ACHN (cell line): ENCODE measurements around the gene RASGRP3.
"Not testable (repeated sequence)": the region's sequence is repeated elsewhere in the genome, so short reads cannot be mapped to it uniquely, and the experiment has no call there.

ENCODE experiments used
- DNase-seq: peaks from one replicate; pipeline ENCODE4 v3.0.0-alpha.2; 2015
- in situ Hi-C: cut with HindIII; loops from 2 replicates; pipeline ENCODE4 v1.10.0; 2017; ENCODE audit warnings: low sequenced_read_pairs, low pct_ligation_motif_present, low pct_unique_long_range_greater_than_20kb

RASGRP3 gene

DNA sequence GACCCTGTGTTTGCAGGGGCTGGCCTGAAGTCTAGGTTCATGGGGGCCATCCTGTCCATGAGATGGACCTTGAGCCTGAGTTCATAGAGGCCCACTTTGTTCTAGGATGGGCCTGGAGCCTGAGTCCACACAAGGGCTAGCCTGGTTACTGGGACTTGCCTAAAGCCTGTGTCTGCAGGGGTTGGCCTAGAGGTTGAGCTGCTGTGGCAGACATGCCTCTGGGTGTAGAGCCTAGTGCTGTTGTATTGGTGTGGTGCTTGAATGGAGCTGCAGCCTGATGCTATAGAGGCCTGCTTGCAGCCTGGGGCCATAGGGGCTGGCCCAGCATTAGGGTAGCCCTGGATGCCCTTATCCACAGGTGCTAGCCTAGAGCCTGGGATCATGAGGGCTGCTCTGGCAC is 23.9 kb upstream of the RASGRP3 start:
- in situ Hi-C loops, result no loop called here
- no peak for DNase-seq

DNA sequence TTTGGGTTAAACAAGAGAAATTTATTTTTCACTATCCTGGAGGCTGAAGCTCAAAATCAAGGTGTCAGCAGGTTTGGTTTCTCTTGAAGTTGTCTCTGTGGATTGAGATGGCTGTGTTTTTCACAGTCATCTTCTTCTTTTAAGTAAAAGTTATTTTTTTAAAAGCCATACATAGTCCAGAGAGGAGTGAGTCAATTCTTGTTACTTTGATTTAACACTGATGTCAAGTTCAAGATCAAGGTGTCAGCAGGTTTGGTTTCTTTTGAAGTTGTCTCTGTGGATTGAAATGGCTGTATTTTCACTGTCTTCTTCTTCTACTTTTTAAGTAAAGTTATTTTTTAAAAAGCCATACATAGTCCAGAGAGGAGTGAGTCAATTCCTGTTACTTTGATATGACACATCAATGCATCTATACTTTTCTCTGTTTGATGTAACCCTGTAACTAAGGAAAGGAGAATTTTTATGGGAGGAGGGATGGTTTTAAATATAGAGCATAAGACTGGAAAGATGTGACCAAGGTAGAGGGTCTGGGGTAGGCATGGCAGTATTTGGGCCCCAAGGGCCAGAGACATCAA is 22.5 kb upstream of the RASGRP3 start:
- in situ Hi-C loops, result no loop called here
- no peak for DNase-seq

DNA sequence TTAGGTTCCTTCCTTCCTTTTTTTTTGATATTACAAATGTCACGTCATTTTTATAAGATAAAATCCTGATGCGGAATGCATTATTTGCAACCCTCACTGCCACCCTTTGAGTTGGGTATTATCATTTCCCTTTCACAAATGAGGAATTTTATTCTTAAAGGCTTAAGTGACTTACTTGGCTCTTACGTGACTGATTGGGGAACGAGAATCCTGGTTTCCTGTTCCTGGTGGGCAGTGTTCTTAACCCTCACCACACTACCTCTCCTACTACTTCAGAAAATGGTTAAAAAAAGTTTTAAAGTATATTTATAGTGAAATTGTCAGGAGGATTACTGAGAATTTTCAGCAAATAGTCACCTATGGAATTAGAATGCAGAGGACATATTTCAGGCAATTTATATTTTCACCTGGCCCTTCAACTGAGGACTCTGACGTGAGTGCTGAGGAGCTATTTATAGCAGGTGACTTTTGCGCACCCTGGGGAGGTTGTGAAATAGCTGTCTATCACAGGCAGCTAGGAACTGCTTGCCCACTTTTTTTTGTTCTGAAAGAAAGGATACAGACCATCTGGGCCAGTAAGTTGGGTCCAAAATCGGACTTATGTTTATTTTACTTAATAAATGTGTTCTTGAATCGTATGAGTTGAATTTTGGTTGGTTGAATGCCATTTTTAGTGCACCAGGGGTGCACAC is 18.7 kb upstream of the RASGRP3 start:
- in situ Hi-C loops, result no loop called here
- no peak for DNase-seq

DNA sequence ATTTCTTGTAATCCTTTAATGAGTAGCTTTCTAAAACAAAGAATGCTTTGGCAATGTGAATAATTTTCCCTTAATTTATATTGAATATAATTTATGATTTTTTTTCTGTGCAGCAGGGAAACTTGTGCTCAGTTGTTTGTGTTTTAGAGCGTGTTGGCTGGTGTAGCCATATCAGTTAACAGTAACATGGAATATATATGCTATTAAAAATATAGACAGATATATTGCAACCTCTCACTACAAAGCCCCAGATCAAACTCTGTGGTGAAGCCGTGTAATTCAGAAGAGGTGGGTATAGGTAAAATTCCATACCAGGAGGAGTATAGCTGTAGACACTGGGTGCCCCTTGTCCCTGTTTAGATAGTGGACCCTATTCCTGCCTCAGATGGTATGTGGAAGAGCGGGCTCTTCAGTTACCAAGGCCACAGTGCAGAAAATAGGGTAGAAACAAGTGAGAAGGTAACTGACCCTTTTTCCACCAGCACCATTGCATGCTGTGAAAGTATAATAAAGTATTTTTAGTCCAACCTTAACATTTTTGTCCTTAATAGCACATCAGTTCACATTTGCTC is 18.1 kb upstream of the RASGRP3 start:
- in situ Hi-C loops, result no loop called here
- DNase-seq, result no peak

DNA sequence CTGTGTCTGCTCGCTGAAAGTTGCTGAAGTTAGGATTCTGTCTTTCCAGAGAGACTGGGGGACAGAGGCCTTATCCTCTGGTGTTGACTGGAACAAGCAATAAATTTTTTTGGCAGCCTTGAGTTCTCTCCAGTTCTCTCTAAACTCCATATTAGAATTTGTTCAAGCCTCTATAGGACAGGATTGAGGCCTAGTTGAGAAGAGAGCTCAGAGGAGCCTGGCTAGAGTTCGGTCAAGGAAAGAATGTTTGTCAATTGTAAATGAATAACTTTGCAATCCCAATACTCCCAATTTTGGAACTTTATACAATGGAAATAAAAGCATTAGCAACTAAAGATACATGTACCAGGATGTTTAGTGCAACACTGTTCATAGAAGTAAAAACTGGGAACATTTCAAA is 16.7 kb upstream of the RASGRP3 start:
- in situ Hi-C loops, result no loop called here
- no peak for DNase-seq

DNA sequence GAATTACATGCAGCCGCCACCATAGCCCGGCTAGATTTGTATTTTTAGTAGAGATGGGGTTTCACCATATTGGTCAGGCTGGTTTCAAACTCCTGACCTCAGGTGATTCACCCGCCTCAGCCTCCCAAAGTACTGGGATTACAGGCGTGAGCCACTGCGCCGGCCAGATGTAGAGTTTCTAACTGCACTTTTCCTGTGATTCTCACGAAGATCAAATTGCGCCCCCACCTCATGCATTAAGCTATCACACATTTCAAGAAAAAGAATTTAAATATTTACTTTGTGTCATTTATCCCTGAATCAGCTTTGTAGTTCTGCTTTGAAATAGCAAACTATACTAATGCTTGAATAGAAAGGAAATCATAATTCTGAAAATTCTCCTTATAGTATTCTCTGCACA is 13.9 kb upstream of the RASGRP3 start:
- in situ Hi-C loops, DNase-seq: not testable (repeated sequence)

DNA sequence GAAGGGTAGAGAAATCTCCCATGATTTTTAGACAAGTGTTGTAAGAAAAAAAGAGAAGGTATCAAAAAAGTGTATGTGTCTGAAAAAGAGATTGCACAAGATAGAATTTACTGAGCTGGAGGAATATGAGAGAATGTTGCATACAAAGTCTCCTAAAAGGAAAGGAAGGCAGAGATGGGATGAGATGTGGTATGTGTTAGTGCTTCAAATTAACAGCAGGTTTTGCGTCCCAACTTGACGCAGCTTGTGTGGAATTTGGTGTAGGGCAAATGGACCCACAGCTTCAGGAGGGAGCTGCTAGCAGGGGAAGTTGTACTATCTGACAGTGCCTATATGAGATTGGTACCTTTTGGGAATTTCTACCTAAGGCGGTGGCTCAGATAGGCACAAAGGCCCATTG is 9.0 kb upstream of the RASGRP3 start:
- DNase-seq, result no peak
- in situ Hi-C loops, result no loop called here

DNA sequence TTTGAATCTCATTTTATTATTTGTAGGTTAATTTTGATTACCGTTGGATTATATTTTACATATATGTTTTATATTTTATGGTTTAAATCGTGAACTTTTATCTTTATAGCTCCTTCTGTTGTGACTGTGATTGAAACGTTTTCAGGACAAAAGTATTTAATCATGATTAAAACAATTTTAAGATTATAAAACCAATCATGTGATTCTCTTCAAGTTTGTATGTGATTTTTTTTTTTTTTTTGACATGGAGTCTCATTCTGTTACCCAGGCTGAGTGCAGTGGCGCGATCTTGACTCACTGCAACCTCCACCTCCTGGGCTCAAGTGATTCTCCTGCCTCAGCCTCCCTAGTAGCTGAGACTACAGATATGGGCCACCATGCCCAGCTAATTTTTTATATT is 7.2 kb upstream of the RASGRP3 start:
- DNase-seq, result no peak
- in situ Hi-C loops, result no loop called here

DNA sequence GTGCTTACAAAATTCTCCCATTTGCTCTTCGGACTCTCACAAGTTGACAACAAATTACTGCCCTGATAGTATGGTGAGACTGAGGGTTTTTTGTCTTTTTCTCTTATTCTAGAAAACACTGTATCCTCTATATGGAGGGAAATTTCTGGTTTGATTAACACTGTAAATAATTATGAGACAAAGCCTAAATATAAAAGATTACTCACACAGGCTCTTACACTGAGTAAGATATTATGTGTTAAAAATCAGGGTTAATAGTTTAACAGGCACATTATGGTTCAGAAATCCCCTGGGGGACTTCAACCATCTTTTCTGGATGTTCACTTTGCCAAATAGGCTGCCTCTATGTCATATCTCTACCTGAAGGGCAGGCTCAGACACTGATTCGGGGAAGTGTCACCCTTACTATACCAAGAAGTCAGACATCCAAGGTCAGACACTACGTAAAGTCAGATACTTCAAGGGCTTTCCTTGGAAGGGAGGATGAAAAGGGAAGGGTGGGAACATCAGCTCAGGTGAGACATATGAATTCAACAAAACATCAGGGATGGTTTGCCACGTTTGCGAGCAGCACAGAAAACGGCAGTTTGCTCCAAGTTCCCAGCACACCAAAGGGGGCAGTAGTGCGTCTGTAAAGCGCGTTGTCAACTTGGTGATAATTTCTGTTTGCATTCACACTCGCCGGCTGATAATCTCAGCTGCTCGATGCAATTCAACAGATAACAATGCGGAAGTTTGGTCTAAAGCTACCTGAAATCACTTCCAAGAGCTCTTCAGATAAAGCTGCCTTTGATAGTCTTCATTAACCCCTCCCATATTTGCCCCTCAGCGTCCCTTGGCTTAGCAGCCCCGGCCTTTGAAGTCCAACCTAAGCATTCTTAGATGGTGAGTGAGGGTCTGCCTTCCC is 972 bp upstream of the RASGRP3 start:
- in situ Hi-C loops, result no loop called here
- DNase-seq, result peak; percentile 81

DNA sequence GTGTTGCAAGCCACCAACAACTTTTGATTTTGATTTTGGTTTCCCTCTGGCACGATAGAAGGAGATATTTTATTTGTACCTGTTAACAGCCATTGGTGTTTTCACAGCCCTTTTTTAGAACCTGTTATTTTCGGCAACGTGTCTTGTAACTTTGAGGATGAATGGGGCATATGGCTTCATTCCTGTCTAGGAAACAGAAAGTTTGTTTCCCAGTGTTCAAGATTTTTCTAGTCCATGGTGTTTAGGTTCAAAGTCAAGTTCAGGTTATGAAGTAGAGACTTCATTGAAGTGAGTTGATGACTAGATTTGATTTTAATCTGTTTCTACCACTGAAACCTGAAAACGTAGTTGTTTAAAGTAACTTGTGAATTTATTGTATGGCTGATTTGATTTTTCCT is 343 bp downstream of the RASGRP3 start:
- in situ Hi-C loops, result no loop called here
- peak; percentile 3 for DNase-seq

DNA sequence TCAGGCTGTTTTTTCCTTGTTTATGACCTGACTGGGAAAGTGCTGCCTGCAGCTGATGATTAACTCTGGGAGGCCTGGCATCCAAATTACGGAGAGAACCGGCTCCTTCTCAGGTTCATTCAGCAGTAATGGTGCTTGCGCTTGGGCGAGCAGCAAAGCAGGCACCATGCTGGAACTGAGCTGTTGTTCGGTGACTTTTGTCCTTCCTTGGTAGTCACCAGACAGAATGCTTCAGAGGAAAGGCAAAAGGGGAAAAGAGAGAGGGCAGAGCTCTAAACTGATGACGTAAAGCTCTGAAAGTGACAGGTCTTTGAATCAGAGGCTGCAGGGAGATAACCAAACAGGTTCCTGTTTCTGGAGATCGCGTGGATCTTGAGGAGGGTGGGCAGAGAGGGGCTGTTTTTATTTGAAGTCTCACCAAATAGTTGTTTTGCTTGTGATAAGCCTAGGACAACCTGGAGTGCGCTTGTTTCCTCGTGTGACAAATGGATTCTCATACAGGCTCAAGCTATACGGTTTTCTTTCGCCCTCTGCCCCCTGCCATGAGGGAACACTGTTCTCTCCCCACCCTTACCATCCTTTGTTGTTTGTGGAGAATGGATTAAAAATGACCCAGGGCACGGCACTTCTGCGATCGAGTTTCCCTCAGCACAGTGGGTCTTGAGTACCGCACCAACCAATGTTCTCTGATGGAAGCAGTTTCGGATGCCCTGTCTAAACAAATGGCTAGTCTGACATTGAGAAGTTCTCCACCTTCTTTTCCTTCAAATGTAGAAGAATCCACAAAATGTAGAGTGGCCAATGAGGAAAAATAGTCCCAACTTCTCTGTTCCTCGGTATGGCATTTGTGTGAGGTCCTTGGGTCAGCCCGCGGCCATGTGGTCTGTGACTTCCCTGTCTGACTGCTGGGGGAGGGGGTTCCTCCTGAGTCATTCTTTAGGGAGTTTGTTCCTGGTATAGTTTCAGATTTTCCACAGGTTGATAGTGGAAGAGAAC is 1.3 kb downstream of the RASGRP3 start:
- DNase-seq, result peak; percentile 15
- in situ Hi-C loops, result no loop called here

DNA sequence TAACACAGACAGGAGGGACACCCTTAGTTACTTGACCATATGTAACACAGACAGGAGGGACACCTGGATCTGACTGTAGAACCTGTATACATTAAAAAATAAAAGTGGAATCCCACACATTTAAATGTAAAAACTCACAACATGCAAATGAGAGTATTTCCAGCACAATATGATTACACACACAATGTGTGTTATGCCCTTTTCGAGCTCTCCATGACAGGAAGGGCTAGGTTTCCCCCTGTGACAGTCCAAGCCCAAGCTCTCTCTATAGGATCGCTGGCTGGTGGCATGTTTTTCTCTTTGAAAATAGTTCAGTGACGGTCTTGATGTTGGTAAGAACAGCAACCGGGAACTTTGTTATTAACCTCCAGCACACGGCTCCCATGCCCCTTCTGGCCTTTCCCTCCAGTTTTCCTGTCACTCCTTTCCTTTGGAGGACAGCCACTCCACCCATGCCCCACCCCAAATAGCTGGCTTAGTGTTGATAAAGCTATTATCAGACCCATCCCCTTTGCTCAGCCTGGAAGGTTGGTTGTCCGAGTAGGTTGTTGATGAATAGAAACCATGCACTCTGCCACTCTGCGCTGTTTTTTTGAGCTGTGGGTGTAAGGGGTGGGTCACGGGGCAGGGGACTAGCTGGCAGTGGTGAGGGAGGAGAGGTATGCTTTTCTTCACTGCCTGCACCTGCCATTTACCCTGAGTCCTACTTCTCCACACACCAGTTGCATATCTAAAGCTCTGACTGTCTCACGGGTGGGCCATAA is 2.7 kb downstream of the RASGRP3 start:
- in situ Hi-C loops, result no loop called here
- no peak for DNase-seq

DNA sequence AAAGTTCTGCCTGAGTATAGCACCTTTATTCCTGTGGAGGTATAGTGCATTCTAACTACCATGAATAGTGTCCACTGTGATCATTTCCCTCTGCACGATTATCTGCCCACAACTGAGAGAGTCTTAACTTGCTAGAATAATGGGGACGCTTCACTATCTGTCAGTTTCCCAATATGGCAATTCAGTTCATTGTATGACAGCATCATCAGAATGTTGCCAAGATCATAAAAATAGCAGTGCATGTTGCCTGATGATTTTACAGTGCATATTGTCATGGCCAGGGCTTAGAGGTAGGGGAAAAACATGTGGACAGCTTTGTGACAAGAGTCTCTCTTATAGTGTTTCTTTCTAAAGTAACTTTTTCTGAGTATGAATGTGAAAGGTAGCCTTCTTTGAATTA is 6.1 kb downstream of the RASGRP3 start:
- DNase-seq, result no peak
- in situ Hi-C loops, result no loop called here

DNA sequence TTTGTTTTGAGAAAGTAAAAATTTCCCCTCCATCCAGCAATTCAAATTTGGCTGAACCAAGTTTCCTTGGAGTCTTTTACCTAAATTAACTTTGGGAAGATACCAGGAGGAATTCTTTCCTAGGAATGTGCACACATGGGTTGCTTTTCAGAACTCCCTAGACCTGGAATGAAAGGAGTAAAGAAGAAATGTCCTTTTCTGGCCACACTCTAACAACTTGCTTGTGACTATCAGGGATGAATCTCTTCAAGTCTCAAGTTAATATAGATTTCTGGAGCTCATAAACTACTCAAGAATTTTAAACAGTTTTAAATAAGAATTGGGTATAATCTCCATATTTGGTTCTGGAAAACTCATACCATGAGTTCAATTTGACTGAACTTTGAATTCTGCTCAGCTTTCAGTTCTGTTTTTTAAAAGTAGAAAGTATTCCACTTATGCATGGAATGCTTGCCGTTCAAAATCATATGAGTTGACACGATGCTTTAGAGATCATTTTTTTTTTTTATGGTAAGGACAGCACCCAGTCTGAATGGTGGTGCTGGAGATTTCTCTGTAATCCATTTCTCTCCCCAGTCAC is 7.7 kb downstream of the RASGRP3 start:
- no peak for DNase-seq
- in situ Hi-C loops, result no loop called here

DNA sequence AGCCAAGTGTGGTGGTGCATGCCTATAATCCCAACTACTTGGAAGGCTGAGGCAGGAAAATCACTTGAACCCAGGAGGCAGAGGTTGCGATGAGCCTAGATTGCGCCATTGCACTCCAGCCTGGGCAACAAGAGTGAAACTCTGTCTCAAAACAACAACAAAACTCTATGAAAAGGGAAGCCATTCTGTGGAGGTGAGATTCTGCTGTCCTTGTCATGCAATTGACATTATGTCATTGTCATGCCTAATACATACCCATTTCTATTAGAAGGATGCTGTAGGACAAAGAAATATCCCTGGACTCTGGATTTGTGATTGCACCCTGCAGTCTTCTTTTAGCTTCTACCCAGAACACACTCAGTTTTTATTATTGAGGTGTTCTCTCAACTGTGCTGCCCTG is 8.6 kb downstream of the RASGRP3 start:
- DNase-seq, result no peak
- in situ Hi-C loops, result no loop called here

DNA sequence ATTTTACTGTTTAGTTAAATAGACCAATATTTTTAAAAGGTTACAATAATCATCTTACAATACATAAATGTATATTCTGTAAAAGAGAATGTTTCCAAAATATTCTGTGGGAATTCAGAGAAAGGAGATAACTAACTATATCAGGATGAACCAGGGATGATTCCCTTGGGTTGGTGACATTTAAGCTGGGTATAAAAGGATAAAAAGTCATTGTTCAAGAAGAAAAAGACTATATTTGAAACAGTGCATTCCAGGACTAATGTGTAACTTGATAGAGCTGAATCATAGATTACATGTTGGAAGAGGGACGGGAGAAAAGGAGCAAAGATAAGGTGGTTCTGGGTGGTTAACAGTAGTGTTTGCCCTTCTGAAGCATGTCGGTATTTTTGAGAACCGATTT is 10.1 kb downstream of the RASGRP3 start:
- in situ Hi-C loops, result no loop called here
- no peak for DNase-seq

DNA sequence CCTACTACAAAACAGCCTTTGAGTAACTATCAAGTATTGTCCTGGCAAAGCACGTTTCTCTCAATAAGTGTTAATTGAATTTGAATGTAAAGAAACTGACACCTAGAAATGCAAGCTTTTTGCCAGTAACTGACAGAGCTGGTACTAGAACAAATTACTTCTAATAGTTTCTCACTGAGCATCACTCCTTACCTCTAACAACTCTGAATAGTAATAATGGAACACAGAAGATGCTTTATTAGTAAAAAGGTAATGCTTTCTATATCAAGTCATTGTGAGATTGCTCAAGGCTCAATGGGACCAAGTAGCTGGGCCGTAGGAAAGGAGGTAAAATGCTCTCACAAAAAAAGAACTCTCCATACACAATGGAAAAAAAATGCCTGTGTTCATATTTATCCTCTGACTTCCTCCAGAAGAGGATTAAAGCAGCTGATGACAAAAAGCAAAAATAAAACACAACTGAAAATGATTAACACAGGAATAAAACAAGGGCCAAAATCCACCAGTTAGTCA is 11.8 kb downstream of the RASGRP3 start:
- in situ Hi-C loops, result no loop called here
- no peak for DNase-seq
